DMS53 (cell line): ENCODE data around the gene SRCAP.
A peak's percentile ranks its signal among the peaks of the same experiment; 100 is the strongest.
"Not testable (repeated sequence)": the region's sequence is repeated elsewhere in the genome, so short reads cannot be mapped to it uniquely, and the experiment has no call there.

ENCODE experiments used
- DNase-seq: peaks from one replicate; lab custom pipeline; 2025; lab: John Stamatoyannopoulos, UW

Gene SRCAP

GRCh38 chr16:30699615-30700099, 686 bp downstream of the SRCAP start:
- no peak for DNase-seq

DNA sequence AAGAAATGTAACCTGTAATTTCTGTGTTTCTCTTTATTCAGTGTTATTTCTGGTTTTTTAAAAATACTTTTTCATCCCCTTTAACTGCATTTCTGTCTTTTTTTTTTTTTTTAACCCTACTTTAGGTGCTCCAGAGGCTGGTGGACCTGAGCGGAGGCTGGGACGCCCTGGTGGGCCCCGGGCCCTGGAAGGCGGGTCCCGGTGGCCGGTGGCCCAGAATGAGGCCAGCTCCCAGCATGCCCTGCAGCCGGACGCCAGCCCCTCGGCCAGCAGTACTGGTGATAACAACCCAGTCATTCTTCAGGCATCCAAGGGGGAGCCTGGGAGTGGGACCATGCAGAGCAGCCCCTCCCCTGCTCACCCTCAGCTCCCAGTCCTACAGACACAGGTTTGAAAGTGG, 1.5 kb downstream of the SRCAP start:
- DNase-seq: no peak

GRCh38 chr16:30700971-30701370, 2.0 kb downstream of the SRCAP start:
- no peak for DNase-seq

- not testable (repeated sequence) for DNase-seq
These were observed 4.1 kb downstream of the SRCAP start for GRCh38 chr16:30703071-30703470.

GRCh38 chr16:30703971-30704370, 5.0 kb downstream of the SRCAP start:
- no peak for DNase-seq

- no peak for DNase-seq
These were observed 7.1 kb downstream of the SRCAP start for GRCh38 chr16:30706046-30706445.

- no peak for DNase-seq
These were observed 12.0 kb downstream of the SRCAP start for GRCh38 chr16:30710971-30711370.

DNA sequence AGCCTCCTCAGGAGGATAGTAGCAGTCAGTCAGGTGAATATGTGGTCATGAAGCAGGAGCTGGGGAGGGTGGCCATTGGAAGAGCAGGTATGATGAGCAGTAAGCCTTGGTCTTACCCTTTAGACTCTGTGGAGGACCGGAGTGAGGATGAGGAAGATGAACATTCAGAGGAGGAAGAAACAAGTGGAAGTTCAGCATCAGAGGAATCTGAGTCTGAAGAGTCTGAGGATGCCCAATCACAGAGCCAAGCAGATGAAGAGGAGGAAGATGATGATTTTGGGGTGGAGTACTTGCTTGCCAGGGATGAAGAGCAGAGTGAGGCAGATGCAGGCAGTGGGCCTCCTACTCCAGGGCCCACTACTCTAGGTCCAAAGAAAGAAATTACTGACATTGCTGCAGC, 12.7 kb downstream of the SRCAP start:
- DNase-seq: no peak

DNA sequence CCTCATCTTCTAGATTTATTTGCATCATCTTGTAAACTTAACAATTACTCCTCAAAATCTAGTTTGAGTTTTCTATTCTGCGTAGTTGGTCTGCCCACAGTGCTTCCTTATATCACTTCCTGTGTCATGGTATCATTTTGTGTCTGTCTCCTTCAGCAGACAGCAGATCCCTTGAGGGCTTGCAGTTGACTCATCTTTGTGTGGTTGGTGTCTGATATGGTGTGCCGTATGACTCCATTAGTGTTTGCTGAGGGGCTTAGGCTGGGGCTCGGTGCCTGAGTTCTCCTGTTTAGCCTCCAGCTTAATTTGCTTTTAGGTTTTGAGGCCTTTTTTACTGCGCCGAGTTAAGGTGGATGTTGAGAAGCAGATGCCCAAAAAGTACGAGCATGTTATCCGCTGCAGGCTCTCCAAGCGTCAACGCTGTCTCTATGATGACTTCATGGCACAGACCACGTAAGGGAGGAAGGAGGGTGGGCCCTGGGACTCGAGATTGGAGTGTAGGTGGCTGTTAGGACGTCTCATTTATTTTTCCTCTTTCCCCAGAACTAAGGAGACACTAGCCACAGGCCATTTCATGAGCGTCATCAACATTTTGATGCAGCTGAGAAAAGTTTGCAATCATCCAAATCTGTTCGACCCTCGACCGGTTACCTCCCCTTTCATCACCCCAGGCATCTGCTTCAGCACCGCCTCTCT, 16.9 kb downstream of the SRCAP start:
- no peak for DNase-seq

DNA sequence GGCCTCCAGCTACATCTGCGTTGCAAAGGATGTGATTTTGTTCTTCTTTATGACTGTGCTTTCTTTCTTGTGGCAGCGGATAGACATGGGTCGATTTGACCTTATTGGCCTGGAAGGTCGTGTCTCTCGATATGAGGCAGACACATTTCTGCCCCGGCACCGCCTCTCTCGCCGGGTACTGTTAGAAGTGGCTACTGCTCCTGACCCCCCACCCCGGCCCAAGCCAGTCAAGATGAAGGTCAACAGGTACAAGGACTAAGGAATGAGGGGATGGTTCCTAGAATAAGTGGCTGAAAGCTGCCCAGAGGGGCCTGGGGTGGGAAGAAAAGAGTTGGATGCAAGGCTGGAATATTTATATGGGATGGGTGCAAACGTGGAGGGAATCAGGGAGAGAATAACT, 21.1 kb downstream of the SRCAP start:
- DNase-seq: no peak

GRCh38 chr16:30720694-30721093, 21.7 kb downstream of the SRCAP start:
- peak; percentile 12 for DNase-seq

DNA sequence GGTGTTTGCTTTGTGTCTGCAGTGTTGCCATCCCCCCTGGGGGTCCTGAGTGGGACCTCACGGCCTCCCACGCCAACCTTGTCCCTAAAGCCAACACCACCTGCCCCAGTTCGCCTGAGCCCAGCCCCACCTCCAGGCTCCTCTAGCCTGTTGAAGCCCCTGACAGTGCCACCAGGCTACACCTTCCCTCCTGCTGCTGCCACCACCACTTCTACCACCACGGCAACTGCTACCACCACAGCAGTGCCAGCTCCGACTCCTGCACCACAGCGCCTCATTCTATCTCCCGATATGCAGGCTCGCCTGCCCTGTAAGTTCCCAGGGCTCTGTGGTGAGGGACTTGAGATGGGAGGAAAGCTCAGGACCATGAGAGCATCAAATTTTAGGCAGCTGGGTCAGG, 22.2 kb downstream of the SRCAP start:
- DNase-seq: no peak

DNA sequence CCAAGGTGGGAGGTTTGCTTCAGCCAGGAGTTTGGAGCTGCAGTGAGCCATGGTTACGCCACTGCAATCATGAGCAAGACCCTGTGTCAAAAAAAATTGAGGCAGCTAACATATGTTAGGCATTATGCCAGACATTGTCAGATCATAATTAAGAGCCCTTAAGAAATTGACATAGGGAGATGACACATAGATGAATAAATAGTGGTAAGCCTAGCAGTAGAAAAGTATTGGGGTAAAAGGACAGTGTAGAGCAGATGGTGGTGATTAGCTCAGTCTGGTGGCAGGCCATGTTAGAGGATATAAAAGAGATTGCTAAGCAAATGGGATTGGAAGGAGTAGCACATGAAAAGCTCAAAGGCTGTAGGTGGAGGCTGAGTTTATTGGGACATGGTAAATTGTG, 22.6 kb downstream of the SRCAP start:
- DNase-seq: peak; percentile 73

- no peak for DNase-seq
These were observed 23.5 kb downstream of the SRCAP start for GRCh38 chr16:30722443-30722842.

GRCh38 chr16:30722916-30723315, 23.9 kb downstream of the SRCAP start:
- DNase-seq: no peak

GRCh38 chr16:30723725-30724355, 24.9 kb downstream of the SRCAP start:
- no peak for DNase-seq

GRCh38 chr16:30724641-30725417, 25.9 kb downstream of the SRCAP start:
- no peak for DNase-seq

DNA sequence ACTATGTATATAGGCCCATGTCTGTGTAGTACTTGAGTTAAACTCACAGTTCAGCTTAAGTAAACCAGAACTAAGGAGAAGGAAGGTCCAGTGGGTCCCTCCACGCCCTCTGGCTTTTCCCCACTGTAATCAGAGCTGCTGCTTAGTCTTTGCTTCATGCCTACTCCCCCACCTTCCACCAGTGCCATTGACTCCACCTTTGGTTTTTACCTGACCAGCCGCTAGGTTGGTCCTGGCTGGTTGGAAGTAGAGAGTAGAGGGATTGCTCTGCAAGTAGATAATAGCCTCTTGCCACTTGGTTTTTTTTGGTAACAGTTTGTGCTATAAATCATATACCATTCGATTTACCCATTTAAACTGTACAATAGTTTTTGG, 26.4 kb downstream of the SRCAP start:
- no peak for DNase-seq

DNA sequence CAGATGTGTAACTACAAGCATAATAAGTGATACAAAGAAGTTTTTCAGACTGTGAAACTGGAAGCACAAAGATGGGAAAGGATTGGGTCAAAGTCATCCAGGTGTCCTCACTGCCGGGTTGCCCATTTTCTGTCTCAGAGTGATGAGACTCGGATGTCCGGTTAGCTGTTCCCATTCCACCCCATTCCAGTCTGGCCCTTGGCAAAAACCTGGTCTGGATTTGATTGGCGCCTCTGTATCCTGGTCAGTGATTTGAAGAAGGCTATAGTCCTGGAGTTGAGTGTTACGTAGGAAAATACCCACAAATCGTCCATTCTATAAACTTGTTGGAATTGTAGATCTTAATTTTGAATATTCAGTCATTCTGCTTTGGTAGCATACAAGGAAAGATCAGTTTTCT, 29.4 kb downstream of the SRCAP start:
- DNase-seq: no peak

DNA sequence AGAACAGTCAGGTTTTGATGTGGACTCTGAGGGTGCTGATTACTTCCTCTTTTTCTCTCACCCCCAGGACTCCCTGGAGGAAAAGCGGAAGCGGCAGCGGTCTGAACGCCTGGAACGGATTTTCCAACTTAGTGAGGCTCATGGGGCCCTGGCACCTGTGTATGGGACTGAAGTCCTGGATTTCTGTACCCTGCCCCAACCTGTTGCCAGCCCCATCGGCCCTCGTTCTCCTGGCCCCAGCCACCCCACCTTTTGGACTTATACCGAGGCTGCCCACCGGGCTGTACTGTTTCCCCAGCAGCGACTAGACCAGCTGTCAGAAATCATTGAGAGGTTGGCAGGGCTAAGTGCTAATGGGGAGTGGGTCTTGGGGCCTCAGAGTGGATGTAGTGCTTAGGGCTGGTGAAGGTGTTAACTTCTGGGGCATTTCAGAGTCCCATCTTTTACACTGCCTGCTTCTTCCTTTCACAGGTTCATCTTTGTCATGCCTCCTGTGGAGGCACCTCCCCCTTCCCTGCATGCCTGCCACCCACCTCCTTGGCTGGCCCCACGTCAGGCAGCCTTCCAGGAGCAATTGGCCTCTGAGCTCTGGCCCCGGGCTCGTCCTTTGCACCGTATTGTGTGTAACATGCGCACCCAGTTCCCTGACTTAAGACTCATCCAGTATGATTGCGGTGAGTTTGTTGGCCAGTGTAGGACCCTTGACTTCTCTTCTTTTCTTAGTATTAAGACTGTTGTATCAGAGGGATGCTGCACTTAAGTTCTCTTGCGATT, 30.1 kb downstream of the SRCAP start:
- DNase-seq: no peak

GRCh38 chr16:30731411-30731810, 32.4 kb downstream of the SRCAP start:
- no peak for DNase-seq
